ENCODE results near the gene MEIG1. TPM values are rescaled to one million over a fixed set of nuclear protein-coding genes. Genes with fewer than 3 reads are reported as not detected.
"Not testable (repeated sequence)": the region's sequence is repeated elsewhere in the genome, so short reads cannot be mapped to it uniquely, and the experiment has no call there.

Gene MEIG1
- total and polyA plus RNA-seq, 11 donors, result 0.85 TPM; not detected in 10

- no peaks in the 10 kb centered on the region for H3K4me1 ChIP-seq
- DNase-seq, result no peak
- H3K9me3 ChIP-seq, result no peaks in the 10 kb centered on the region
- no peak overlapping the region for H3K4me3 ChIP-seq
- ATAC-seq, result no peak
- H3K27ac ChIP-seq, result no peak overlapping the region
- TF ChIP-seq CTCF (IDR thresholded peaks at IDR 0.05), result no peak
- no peak for TF ChIP-seq POLR2A (IDR thresholded peaks at IDR 0.05)
- intact Hi-C loops (cut with DNase I), result loop anchor here in 2 of 10 donors (10.0 kb wide), 1 partner anchor 471 kb away; no protein-coding TSS in a partner anchor
- peaks cover 0 to 16% (median 0%) of the 10 kb centered on the region in 9 donors for H3K27me3 ChIP-seq
- no peaks in the 10 kb centered on the region for H3K36me3 ChIP-seq
- WGBS, 4 donors, result 22 to 32% (median 26%) methylated on average over 21 of the region's 21 CpGs
These were observed 16.6 kb downstream of the MEIG1 start for GRCh38 chr10:14975672-14976273.

GRCh38 chr10:14982744-14983143 lies 23.6 kb downstream of the MEIG1 start:
- H3K36me3 ChIP-seq, result no peaks in the 10 kb centered on the region
- no peaks in the 10 kb centered on the region for H3K4me1 ChIP-seq
- no peak for TF ChIP-seq CTCF (IDR thresholded peaks at IDR 0.05)
- TF ChIP-seq POLR2A (IDR thresholded peaks at IDR 0.05), result no peak
- no peak overlapping the region for H3K27ac ChIP-seq
- no peak for DNase-seq
- no peaks in the 10 kb centered on the region for H3K9me3 ChIP-seq
- peaks cover 0 to 5% (median 0%) of the 10 kb centered on the region in 9 donors for H3K27me3 ChIP-seq
- 90 to 94% (median 93%) methylated on average over 3 of the region's 3 CpGs for WGBS, 4 donors
- intact Hi-C loops (cut with DNase I), result no loop called here
- no peak for ATAC-seq
- H3K4me3 ChIP-seq, result no peak overlapping the region

- DNase-seq; ATAC-seq; H3K4me1 ChIP-seq; H3K9me3 ChIP-seq; H3K27ac ChIP-seq; intact Hi-C loops (cut with DNase I); H3K27me3 ChIP-seq; H3K36me3 ChIP-seq; H3K4me3 ChIP-seq: not testable (repeated sequence)
- WGBS, 4 donors, result 89 to 97% (median 90%) methylated on average over 6 of the region's 6 CpGs
These were observed 30.4 kb downstream of the MEIG1 start for GRCh38 chr10:14989552-14989951.

- H3K4me3 ChIP-seq; DNase-seq; H3K36me3 ChIP-seq; H3K9me3 ChIP-seq; H3K4me1 ChIP-seq; H3K27ac ChIP-seq; intact Hi-C loops (cut with DNase I); ATAC-seq; H3K27me3 ChIP-seq: not testable (repeated sequence)
- whole genome bisulfite sequencing, 4 donors, result 66 to 71% (median 68%) methylated on average over 15 to 19 of the region's 19 CpGs
These were observed 32.0 kb downstream of the MEIG1 start for GRCh38 chr10:14991035-14991749.

GRCh38 chr10:14992336-14992735 lies 33.1 kb downstream of the MEIG1 start:
- H3K36me3 ChIP-seq; ATAC-seq; H3K27me3 ChIP-seq; intact Hi-C loops (cut with DNase I); H3K4me1 ChIP-seq; H3K27ac ChIP-seq; H3K4me3 ChIP-seq; H3K9me3 ChIP-seq; DNase-seq: not testable (repeated sequence)
- 84 to 87% (median 86%) methylated on average over 9 of the region's 9 CpGs for WGBS, 4 donors

- intact Hi-C loops (cut with DNase I); ATAC-seq: not testable (repeated sequence)
These were observed 34.6 kb downstream of the MEIG1 start for GRCh38 chr10:14993500-14994455.

More at GRCh38 chr10:14993500-14994455, 34.6 kb downstream of the MEIG1 start:
- not testable (repeated sequence) for H3K27me3 ChIP-seq, H3K9me3 ChIP-seq, DNase-seq, H3K27ac ChIP-seq, H3K36me3 ChIP-seq, H3K4me3 ChIP-seq, H3K4me1 ChIP-seq
- 70 to 76% (median 72%) methylated on average over 32 of the region's 32 CpGs for WGBS, 4 donors
